Omental fat pad (tissue), 4 donors: ENCODE measurements around the gene HNRNPUL1. TPM values are rescaled to one million over a fixed set of nuclear protein-coding genes. Genes with fewer than 3 reads are reported as not detected.

ENCODE experiments used
- ATAC-seq: fragments of 150-250 bp; one replicate; pipeline ENCODE4 v1.9.1; 2016; ENCODE audit warnings: mild to moderate bottlenecking, moderate library complexity; ENCODE audit not compliant: low FRiP score
- DNase-seq: peaks from one replicate; pipeline ENCODE4 v3.0.0-alpha.2; 2019; ENCODE audit warnings: low spot score
- total RNA-seq, 4 donors: library from RNA; depleted of rRNA; stranded (reverse); fragments of >200 nt; gene quantifications; one replicate each; pipeline ENCODE4 v1.1.0, GENCODE V29; 2016
- TF ChIP-seq, protein P1 (sequence below), 3 donors: fragments of 450-650 bp; IDR thresholded peaks; one replicate each; pipeline ENCODE4 v1.5.1; 2016 to 2017; ENCODE audit warnings: antibody characterized with exemption in 3 of 3, mild to moderate bottlenecking in 3 of 3, moderate library complexity in 2 of 3

Gene HNRNPUL1
- total RNA-seq, 4 donors from 2014 or later = 92.5 to 173 (median 117) TPM

DNA sequence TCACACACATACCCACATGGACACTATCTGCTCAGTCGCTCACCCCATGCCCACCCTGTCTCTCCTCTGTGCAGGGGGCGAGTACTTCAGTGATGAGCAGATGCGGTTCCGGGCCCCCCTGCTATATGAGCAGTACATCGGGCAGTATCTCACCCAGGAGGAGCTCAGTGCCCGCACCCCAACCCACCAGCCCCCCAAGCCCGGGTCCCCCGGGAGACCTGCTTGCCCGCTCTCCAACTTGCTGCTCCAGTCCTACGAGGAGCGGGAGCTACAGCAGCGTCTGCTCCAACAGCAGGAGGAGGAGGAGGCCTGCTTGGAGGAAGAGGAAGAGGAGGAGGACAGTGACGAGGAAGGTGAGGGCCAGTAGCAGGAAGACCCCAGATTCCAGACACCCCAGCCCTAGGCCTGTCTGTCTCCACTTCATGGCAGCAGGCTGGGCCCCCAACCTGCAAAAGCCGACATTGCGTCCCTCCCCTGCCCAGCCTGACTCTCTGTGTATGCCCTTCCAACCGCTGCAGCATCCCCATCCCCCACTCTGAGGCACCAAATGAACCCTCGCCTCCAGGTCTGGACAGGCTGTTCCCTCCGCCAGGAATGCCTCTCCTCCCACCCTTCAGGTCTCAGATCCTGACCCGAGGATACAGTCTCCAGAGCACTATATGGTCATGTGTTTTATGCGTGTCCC, 55.5 kb downstream of the HNRNPUL1 start:
- TF ChIP-seq, protein P1, sequence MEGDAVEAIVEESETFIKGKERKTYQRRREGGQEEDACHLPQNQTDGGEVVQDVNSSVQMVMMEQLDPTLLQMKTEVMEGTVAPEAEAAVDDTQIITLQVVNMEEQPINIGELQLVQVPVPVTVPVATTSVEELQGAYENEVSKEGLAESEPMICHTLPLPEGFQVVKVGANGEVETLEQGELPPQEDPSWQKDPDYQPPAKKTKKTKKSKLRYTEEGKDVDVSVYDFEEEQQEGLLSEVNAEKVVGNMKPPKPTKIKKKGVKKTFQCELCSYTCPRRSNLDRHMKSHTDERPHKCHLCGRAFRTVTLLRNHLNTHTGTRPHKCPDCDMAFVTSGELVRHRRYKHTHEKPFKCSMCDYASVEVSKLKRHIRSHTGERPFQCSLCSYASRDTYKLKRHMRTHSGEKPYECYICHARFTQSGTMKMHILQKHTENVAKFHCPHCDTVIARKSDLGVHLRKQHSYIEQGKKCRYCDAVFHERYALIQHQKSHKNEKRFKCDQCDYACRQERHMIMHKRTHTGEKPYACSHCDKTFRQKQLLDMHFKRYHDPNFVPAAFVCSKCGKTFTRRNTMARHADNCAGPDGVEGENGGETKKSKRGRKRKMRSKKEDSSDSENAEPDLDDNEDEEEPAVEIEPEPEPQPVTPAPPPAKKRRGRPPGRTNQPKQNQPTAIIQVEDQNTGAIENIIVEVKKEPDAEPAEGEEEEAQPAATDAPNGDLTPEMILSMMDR (IDR thresholded peaks at IDR 0.05) = no peak
- no peak for ATAC-seq
- DNase-seq = no peak

DNA sequence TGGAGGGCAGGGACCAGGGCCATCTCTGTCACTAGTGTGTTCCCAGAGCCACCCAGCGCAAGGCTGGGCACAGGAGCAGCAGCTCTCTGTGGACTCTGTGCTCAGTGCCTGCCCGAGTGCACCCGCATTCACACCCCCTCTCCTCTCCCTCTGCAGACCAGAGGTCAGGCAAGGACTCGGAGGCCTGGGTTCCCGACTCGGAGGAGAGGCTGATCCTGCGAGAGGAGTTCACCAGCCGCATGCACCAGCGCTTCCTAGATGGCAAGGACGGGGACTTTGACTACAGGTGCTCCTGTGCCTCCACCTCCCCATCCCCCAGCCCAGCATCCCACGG, 56.0 kb downstream of the HNRNPUL1 start:
- ATAC-seq = no peak
- TF ChIP-seq, protein P1 (IDR thresholded peaks at IDR 0.05) = no peak
- no peak for DNase-seq

DNA sequence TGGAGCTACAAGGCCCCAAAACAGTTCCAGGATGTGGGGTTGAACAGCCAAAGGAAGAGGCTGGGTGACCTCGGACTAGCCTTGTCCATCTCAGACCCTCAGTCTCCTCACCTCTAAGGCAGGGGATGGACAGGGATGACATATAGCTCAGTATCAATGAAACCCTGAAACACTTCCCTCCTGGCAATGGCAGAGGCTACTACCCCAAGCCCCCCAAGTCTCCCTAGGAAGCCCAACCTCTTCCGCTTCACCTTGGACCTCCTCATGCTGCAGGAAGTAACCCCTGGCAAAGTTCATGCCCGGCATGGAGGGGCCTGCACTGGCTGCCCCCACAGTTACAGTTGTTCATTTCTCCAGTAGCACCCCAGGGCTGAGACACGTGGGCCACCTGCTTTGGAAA, 56.4 kb downstream of the HNRNPUL1 start:
- DNase-seq (no peak), ATAC-seq (no peak)
- TF ChIP-seq, protein P1 (IDR thresholded peaks at IDR 0.05) = no peak

DNA sequence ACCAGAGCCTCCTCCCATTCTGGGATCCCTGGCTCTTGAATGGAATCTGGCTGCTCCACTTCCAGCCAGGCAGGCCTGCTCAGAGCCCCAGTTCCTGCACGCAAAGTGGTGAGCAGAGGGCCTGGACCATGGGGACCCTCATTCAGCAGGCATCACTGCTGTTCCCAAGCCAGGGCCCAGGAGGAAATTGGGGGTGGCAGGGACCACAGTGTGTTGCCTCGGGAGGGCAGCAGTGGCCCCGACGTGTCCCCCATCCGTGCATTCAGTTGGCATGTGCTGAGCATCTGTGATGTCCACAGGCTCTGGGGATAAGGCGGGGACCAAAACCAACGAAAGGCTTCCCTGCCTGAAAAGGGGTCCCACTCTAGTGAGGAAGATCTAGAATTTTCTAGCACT, 57.0 kb downstream of the HNRNPUL1 start:
- TF ChIP-seq, protein P1 (IDR thresholded peaks at IDR 0.05) = no peak
- ATAC-seq (no peak), DNase-seq (no peak)

DNA sequence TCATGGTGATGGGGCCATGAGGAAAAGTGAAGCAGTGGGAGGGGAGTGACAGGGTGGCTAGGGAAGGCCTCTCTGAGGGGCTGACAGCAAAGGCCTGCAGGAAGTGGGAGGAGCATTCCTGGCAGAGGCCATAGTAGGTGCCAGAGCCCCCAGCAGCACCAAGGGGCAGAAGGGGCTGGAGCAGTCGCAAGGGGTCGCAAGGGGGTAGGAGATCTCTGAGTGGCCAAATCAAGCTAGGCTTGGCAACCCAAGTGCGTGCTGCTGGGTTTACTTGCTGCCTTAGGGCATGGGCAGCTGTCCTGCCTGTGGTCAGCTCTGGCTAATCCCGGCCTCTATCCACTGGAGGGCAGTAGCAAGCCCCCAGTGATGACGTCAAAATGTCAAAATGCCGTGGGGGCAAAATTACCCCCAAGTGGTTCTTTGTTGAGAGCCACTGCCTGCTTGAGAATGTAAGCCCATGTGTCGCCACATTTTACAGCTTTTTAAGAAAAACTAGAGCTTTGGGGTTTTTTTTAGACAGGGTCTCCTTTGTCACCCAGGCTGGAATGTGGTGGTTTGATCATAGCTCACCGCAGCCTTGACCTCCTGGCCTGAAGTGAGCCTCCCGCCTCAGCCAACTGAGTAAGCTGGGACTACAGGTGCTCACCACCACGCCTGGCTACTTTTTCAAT, 57.6 kb downstream of the HNRNPUL1 start:
- no peak for DNase-seq
- TF ChIP-seq, protein P1 (IDR thresholded peaks at IDR 0.05) = peak in 1 of 3 donors; percentile 37
- ATAC-seq = no peak

DNA sequence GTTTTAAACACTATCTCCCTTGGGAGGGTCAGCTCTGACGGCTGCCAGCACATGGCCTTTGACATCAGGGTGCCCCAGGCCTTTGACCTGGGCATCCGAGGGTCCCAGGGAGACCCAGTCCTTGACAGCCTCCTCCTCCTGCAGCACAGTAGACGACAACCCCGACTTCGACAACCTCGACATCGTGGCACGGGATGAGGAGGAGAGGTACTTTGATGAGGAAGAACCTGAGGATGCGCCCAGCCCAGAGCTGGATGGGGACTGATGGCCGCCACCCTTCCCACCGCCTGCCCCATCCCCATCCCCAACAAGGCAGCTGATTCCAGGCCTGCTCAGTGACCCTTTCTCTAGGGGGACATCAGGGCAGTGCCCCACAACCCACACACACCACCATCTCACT, 58.3 kb downstream of the HNRNPUL1 start:
- ATAC-seq = no peak
- DNase-seq = no peak
- TF ChIP-seq, protein P1 (IDR thresholded peaks at IDR 0.05) = no peak

DNA sequence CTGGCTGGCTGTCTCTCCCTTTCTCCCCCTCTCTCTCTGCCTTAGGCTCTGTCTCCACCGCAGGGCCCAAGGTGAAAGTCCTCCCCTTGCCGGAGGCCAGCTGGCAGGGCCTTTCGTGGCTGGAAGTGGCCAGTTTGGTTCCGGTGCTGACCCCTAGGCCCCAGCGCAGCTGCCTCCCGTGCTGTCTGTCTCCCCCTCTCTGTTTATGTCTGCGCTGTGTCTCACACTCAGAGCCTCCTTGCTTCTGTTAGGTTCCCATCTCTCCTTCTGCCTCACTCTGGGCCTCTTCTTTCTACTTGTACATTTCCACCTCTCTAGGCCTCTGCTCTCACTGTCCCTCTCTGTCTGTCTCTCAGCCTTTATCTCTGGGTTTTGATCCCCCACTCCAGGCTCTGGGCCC, 58.9 kb downstream of the HNRNPUL1 start:
- ATAC-seq (no peak), DNase-seq (no peak)
- TF ChIP-seq, protein P1 (IDR thresholded peaks at IDR 0.05) = no peak
